Neural progenitor cell (in vitro differentiated cells): ENCODE measurements around the gene AGR2. TPM values are rescaled to one million over a fixed set of nuclear protein-coding genes. Genes with fewer than 3 reads are reported as not detected.

Source experiments
- DNase-seq: peaks from one replicate; pipeline ENCODE4 v3.0.0-alpha.2; 2016; ENCODE audit warnings: low spot score
- H2AFZ ChIP-seq: fragments of 200-600 bp; sonication (generic); replicated peaks from 2 replicates; pipeline ENCODE4 v1.6.1; 2016; ENCODE audit warnings: antibody characterized with exemption
- H3F3A ChIP-seq: fragments of 200-600 bp; sonication (generic); 2 replicates; pipeline ENCODE4 v1.6.1; 2016; ENCODE audit warnings: antibody characterized with exemption, low read depth
- H3K27ac ChIP-seq: fragments of 200-600 bp; sonication (generic); 2 replicates; pipeline ENCODE4 v1.5.1; 2016; ENCODE audit warnings: mild to moderate bottlenecking
- H3K27me3 ChIP-seq: fragments of 200-600 bp; sonication (generic); 2 replicates; pipeline ENCODE4 v1.6.1; 2016; ENCODE audit warnings: mild to moderate bottlenecking, moderate library complexity
- H3K36me3 ChIP-seq: fragments of 200-600 bp; sonication (generic); 2 replicates; pipeline ENCODE4 v1.5.1; 2016
- H3K4me1 ChIP-seq: fragments of 200-600 bp; sonication (generic); 2 replicates; pipeline ENCODE4 v1.6.1; 2016; ENCODE audit warnings: mixed run types
- H3K4me2 ChIP-seq: fragments of 200-600 bp; sonication (generic); 2 replicates; pipeline ENCODE4 v1.6.1; 2016
- H3K4me3 ChIP-seq: fragments of 200-600 bp; sonication (generic); 2 replicates; pipeline ENCODE4 v1.5.1; 2016
- H3K79me2 ChIP-seq: fragments of 200-600 bp; sonication (generic); 2 replicates; pipeline ENCODE4 v1.6.1; 2016; ENCODE audit warnings: low read depth
- H3K9ac ChIP-seq: fragments of 200-600 bp; sonication (generic); 2 replicates; pipeline ENCODE4 v1.6.1; 2016
- H3K9me3 ChIP-seq: fragments of 200-600 bp; sonication (generic); 2 replicates; pipeline ENCODE4 v1.5.1; 2016; ENCODE audit warnings: low read depth
- H4K20me1 ChIP-seq: fragments of 200-600 bp; sonication (generic); 2 replicates; pipeline ENCODE4 v1.6.1; 2016; ENCODE audit warnings: low read depth
- H3K27ac Mint-ChIP-seq: 3 replicates; pipeline ENCODE4 v1.8.0; 2021; ENCODE audit warnings: mixed read lengths
- H3K27me3 Mint-ChIP-seq: 2 replicates; pipeline ENCODE4 v1.8.0; 2022; ENCODE audit warnings: low read depth, mild to moderate bottlenecking, inconsistent platforms, moderate library complexity, mixed read lengths; ENCODE audit not compliant: insufficient read depth
- H3K36me3 Mint-ChIP-seq: 3 replicates; pipeline ENCODE4 v1.8.0; 2021; ENCODE audit warnings: mixed read lengths
- H3K4me1 Mint-ChIP-seq: 3 replicates; pipeline ENCODE4 v1.8.0; 2021; ENCODE audit warnings: mixed read lengths
- H3K4me3 Mint-ChIP-seq: 3 replicates; pipeline ENCODE4 v1.8.0; 2021; ENCODE audit warnings: mild to moderate bottlenecking, moderate library complexity, mixed read lengths
- H3K9me3 Mint-ChIP-seq: 3 replicates; pipeline ENCODE4 v1.8.0; 2020; ENCODE audit warnings: mixed read lengths
- EZH2 ChIP-seq: fragments of 200-600 bp; sonication (generic); IDR thresholded peaks from 2 replicates; pipeline ENCODE4 v1.6.1; 2017; ENCODE audit warnings: antibody characterized with exemption, mild to moderate bottlenecking, moderate library complexity
- EZH2phosphoT487 ChIP-seq: fragments of 200-600 bp; sonication (generic); IDR thresholded peaks from 2 replicates; pipeline ENCODE4 v1.6.1; 2017; ENCODE audit warnings: antibody characterized with exemption
- total RNA-seq: library from RNA; depleted of rRNA; stranded (reverse); fragments of >200 nt; gene quantifications from 2 replicates; pipeline ENCODE4 v1.2.3, GENCODE V29; 2015; ENCODE audit warnings: low replicate concordance
- TF ChIP-seq, protein P1 (sequence below): fragments of 200-600 bp; sonication (generic); IDR thresholded peaks from 2 replicates; pipeline ENCODE4 v1.5.1; 2017; ENCODE audit warnings: antibody characterized with exemption, mild to moderate bottlenecking

AGR2 gene
- total RNA-seq, 1 donor from 2014 or later, result not detected

- Mint-ChIP-seq H3K4me3 (peak overlapping the region; percentile 97), H3K36me3 (peaks cover 11% of the 10 kb centered on the region), H3K4me1 (peaks cover 23% of the 10 kb centered on the region), H3K27me3 (peaks cover 2% of the 10 kb centered on the region), H3K27ac (no peak overlapping the region), H3K9me3 (peaks cover 6% of the 10 kb centered on the region)
- peak overlapping the region; percentile 79 for H3K4me2 ChIP-seq
- peaks cover 6% of the 10 kb centered on the region for H3K4me1 ChIP-seq
- H3K27me3 ChIP-seq, result peaks cover 15% of the 10 kb centered on the region
- no peak for DNase-seq
- H3K27ac ChIP-seq, result no peak overlapping the region
- H3K79me2 ChIP-seq, result peaks cover 34% of the 10 kb centered on the region
- H3K36me3 ChIP-seq, result no peaks in the 10 kb centered on the region
- H3F3A ChIP-seq, result peaks cover 9% of the 10 kb centered on the region
- H3K4me3 ChIP-seq, result no peak overlapping the region
- no peak overlapping the region for H3K9ac ChIP-seq
- H3K9me3 ChIP-seq, result no peaks in the 10 kb centered on the region
- TF ChIP-seq EZH2 (no peak), EZH2phosphoT487 (no peak)
- no peaks in the 10 kb centered on the region for H4K20me1 ChIP-seq
- no peak overlapping the region for H2AFZ ChIP-seq
These were observed 49.4 kb downstream of the AGR2 start for GRCh38 chr7:16755397-16755796.

DNA sequence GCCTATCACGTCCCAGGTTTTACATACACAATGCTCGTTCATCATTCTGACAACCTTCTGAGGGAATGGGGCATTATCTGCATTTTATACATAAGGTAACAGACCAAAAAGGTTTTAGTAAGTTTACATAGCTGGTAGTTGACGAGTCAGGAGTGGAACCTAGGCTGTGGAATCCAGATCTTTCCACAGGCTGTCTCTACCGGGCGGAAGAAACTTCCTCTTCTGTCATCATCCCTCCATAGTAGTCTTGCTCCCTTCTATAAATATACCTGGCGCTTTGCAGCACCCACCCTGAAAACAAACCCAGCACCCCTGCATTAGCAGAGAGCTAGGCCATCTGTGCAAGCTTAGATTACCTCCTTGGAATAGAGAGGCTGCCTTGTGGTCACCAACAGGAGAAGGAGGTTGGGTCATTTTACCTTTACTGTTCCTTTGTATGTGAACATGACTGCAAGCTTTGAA is 49.9 kb downstream of the AGR2 start:
- H4K20me1 ChIP-seq, result no peaks in the 10 kb centered on the region
- H3K27me3 Mint-ChIP-seq, result peaks cover 2% of the 10 kb centered on the region
- H3K27me3 ChIP-seq, result peaks cover 15% of the 10 kb centered on the region
- peak overlapping the region; percentile 98 for H2AFZ ChIP-seq
- peak overlapping the region; percentile 70 for H3K27ac Mint-ChIP-seq
- DNase-seq, result no peak
- H3K79me2 ChIP-seq, result peaks cover 34% of the 10 kb centered on the region
- H3K9me3 Mint-ChIP-seq, result peaks cover 2% of the 10 kb centered on the region
- H3K36me3 Mint-ChIP-seq, result peaks cover 10% of the 10 kb centered on the region
- no peak overlapping the region for H3K27ac ChIP-seq
- no peak for TF ChIP-seq EZH2phosphoT487
- no peak for TF ChIP-seq EZH2
- TF ChIP-seq, protein P1, sequence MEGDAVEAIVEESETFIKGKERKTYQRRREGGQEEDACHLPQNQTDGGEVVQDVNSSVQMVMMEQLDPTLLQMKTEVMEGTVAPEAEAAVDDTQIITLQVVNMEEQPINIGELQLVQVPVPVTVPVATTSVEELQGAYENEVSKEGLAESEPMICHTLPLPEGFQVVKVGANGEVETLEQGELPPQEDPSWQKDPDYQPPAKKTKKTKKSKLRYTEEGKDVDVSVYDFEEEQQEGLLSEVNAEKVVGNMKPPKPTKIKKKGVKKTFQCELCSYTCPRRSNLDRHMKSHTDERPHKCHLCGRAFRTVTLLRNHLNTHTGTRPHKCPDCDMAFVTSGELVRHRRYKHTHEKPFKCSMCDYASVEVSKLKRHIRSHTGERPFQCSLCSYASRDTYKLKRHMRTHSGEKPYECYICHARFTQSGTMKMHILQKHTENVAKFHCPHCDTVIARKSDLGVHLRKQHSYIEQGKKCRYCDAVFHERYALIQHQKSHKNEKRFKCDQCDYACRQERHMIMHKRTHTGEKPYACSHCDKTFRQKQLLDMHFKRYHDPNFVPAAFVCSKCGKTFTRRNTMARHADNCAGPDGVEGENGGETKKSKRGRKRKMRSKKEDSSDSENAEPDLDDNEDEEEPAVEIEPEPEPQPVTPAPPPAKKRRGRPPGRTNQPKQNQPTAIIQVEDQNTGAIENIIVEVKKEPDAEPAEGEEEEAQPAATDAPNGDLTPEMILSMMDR, result no peak
- peak overlapping the region; percentile 85 for H3K4me3 ChIP-seq
- H3K4me1 Mint-ChIP-seq, result peaks cover 27% of the 10 kb centered on the region
- no peaks in the 10 kb centered on the region for H3K36me3 ChIP-seq
- H3K4me1 ChIP-seq, result peaks cover 6% of the 10 kb centered on the region
- no peaks in the 10 kb centered on the region for H3K9me3 ChIP-seq
- peak overlapping the region; percentile 97 for H3K4me3 Mint-ChIP-seq
- H3K4me2 ChIP-seq, result peak overlapping the region; percentile 79
- H3F3A ChIP-seq, result peaks cover 9% of the 10 kb centered on the region
- no peak overlapping the region for H3K9ac ChIP-seq

GRCh38 chr7:16753932-16754855 is 50.6 kb downstream of the AGR2 start:
- Histone ChIP-seq H3K79me2 (peaks cover 34% of the 10 kb centered on the region), H3K27ac (no peak overlapping the region)

More at GRCh38 chr7:16753932-16754855, 50.6 kb downstream of the AGR2 start:
- peaks cover 6% of the 10 kb centered on the region for H3K4me1 ChIP-seq
- no peaks in the 10 kb centered on the region for H3K36me3 ChIP-seq
- Mint-ChIP-seq H3K9me3 (no peaks in the 10 kb centered on the region), H3K36me3 (peaks cover 7% of the 10 kb centered on the region), H3K4me1 (peaks cover 30% of the 10 kb centered on the region), H3K4me3 (peak overlapping the region; percentile 97), H3K27me3 (peaks cover 5% of the 10 kb centered on the region), H3K27ac (peak overlapping the region; percentile 70)
- peak overlapping the region; percentile 85 for H3K4me3 ChIP-seq
- peaks cover 15% of the 10 kb centered on the region for H3K27me3 ChIP-seq
- DNase-seq, result peak; percentile 89
- H3K9me3 ChIP-seq, result no peaks in the 10 kb centered on the region
- peak overlapping the region; percentile 29 for H3K9ac ChIP-seq
- H3K4me2 ChIP-seq, result peak overlapping the region; percentile 79
- peak overlapping the region; percentile 98 for H2AFZ ChIP-seq
- H4K20me1 ChIP-seq, result no peaks in the 10 kb centered on the region
- peaks cover 9% of the 10 kb centered on the region for H3F3A ChIP-seq
- TF ChIP-seq, protein P1, result no peak
- TF ChIP-seq EZH2phosphoT487, result no peak
- no peak for TF ChIP-seq EZH2
